B cell (primary cell): Measurements from ENCODE around the gene CNN1.

Source experiments
- EZH2 ChIP-seq: IDR thresholded peaks from 2 replicates; pipeline ENCODE4 v1.6.1; 2012; ENCODE audit warnings: borderline replicate concordance, low read depth, mild to moderate bottlenecking, moderate library complexity, low read length; ENCODE audit not compliant: insufficient read depth, poor library complexity, severe bottlenecking
- TF ChIP-seq, protein P1 (sequence below): fragments of 200-600 bp; IDR thresholded peaks from one replicate; pipeline ENCODE4 v1.8.0; 2022; ENCODE audit warnings: antibody characterized with exemption, mild to moderate bottlenecking

GRCh38 chr19:11570039-11570462 lies 31.4 kb downstream of the CNN1 start:
- TF ChIP-seq, protein P1, sequence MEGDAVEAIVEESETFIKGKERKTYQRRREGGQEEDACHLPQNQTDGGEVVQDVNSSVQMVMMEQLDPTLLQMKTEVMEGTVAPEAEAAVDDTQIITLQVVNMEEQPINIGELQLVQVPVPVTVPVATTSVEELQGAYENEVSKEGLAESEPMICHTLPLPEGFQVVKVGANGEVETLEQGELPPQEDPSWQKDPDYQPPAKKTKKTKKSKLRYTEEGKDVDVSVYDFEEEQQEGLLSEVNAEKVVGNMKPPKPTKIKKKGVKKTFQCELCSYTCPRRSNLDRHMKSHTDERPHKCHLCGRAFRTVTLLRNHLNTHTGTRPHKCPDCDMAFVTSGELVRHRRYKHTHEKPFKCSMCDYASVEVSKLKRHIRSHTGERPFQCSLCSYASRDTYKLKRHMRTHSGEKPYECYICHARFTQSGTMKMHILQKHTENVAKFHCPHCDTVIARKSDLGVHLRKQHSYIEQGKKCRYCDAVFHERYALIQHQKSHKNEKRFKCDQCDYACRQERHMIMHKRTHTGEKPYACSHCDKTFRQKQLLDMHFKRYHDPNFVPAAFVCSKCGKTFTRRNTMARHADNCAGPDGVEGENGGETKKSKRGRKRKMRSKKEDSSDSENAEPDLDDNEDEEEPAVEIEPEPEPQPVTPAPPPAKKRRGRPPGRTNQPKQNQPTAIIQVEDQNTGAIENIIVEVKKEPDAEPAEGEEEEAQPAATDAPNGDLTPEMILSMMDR: no peak
- TF ChIP-seq EZH2: no peak
